K562 (cell line): ENCODE results near the gene PRRC2B. TPM values are rescaled to one million over a fixed set of nuclear protein-coding genes. Genes with fewer than 3 reads are reported as not detected.

ENCODE experiments used
- CHD2 ChIP-seq: IDR thresholded peaks from 2 replicates; pipeline ENCODE4 v1.6.1; 2011; ENCODE audit warnings: low read depth, low read length
- E2F5 ChIP-seq: sonication (generic); formaldehyde crosslinking; IDR thresholded peaks from 2 replicates; pipeline ENCODE4 v1.8.0; 2022; ENCODE audit warnings: mild to moderate bottlenecking, missing genetic modification reagents
- GATA2 ChIP-seq: sonication (generic); formaldehyde crosslinking; IDR thresholded peaks from 2 replicates; pipeline ENCODE4 v1.4.0; 2020; ENCODE audit warnings: mild to moderate bottlenecking, missing genetic modification reagents
- KLF13 ChIP-seq: fragments of 450-650 bp; IDR thresholded peaks from 2 replicates; pipeline ENCODE4 v1.6.1; 2016; ENCODE audit warnings: missing genetic modification characterization, low read depth, mild to moderate bottlenecking, missing compliant biosample characterization, moderate library complexity, borderline replicate concordance
- MYBL2 ChIP-seq, 2 experiments: fragments of 450-650 bp in 1 of 2; sonication (generic) in 1 of 2; formaldehyde crosslinking in 1 of 2; IDR thresholded peaks; 2 replicates each; pipeline versions ENCODE4 v1.6.1 to v1.8.1; 2017 to 2022; ENCODE audit warnings: borderline replicate concordance in 1 of 2, inconsistent platforms in 1 of 2, low read depth in 1 of 2, mild to moderate bottlenecking in 1 of 2, missing genetic modification reagents in 1 of 2, moderate library complexity in 1 of 2
- PCBP1 ChIP-seq: fragments of 200-400 bp; formaldehyde crosslinking; IDR thresholded peaks from 2 replicates; pipeline ENCODE4 v1.6.1; 2018; ENCODE audit warnings: mild to moderate bottlenecking, low read depth, low read length; ENCODE audit not compliant: poor library complexity, severe bottlenecking
- POLR3A ChIP-seq: IDR thresholded peaks from 2 replicates; pipeline ENCODE4 v1.6.1; 2011; ENCODE audit warnings: borderline replicate concordance, mild to moderate bottlenecking, moderate library complexity; ENCODE audit not compliant: insufficient read length, insufficient read depth; ENCODE audit errors: extremely low read depth
- PREB ChIP-seq: sonication (generic); formaldehyde crosslinking; IDR thresholded peaks from 2 replicates; pipeline ENCODE4 v1.8.1; 2023; ENCODE audit warnings: mild to moderate bottlenecking, missing genetic modification reagents
- RBM39 ChIP-seq: fragments of 200-400 bp; formaldehyde crosslinking; optimal IDR thresholded peaks from 2 replicates; pipeline ENCODE3; 2018; ENCODE audit warnings: low read depth, low read length
- SREBF1 ChIP-seq: fragments of 150-350 bp; IDR thresholded peaks from 2 replicates; pipeline ENCODE4 v1.6.1; 2014; ENCODE audit warnings: antibody characterized with exemption, low read depth, low read length, borderline replicate concordance
- ZBTB1 ChIP-seq: sonication (generic); formaldehyde crosslinking; IDR thresholded peaks from 2 replicates; pipeline ENCODE4 v1.8.1; 2023; ENCODE audit warnings: missing genetic modification reagents, low read depth, mild to moderate bottlenecking, borderline replicate concordance
- ZBTB9 ChIP-seq: fragments of 450-650 bp; formaldehyde crosslinking; IDR thresholded peaks from 2 replicates; pipeline ENCODE4 v1.4.0; 2020; ENCODE audit warnings: mild to moderate bottlenecking, moderate library complexity
- ZNF274 ChIP-seq: IDR thresholded peaks from 2 replicates; pipeline ENCODE4 v1.6.1; 2011; ENCODE audit warnings: low read depth, mild to moderate bottlenecking, low read length, moderate library complexity, borderline replicate concordance
- ZNF41 ChIP-seq: fragments of 250-450 bp; sonication (Bioruptor Pico); conservative IDR thresholded peaks from 2 replicates; pipeline ENCODE4 v1.4.0; 2020; ENCODE audit warnings: mild to moderate bottlenecking
- ZNF511 ChIP-seq: sonication (generic); formaldehyde crosslinking; IDR thresholded peaks from 2 replicates; pipeline ENCODE4 v1.8.0; 2022; ENCODE audit warnings: mild to moderate bottlenecking, missing genetic modification reagents
- ZNF518B ChIP-seq: fragments of 250-450 bp; sonication (Bioruptor Pico); IDR thresholded peaks from 2 replicates; pipeline ENCODE4 v1.5.0; 2021; ENCODE audit warnings: mild to moderate bottlenecking, moderate library complexity
- polyA plus RNA-seq, 8 experiments: library from polyadenylated mRNA; depleted of rRNA in 4 of 8; stranded (reverse) in 5 of 8; unstranded in 3 of 8; fragments of >200 nt; fragmentation: Nextera tagmentation in 2 of 8; fragmentation: Illumina TruSeq in 1 of 8; extraction: Ambion mirVana in 2 of 8; extraction: Trizol in 1 of 8; gene quantifications; 2 replicates each; pipeline versions ENCODE4 v1.2.1 to v1.2.3, GENCODE V29; 2011 to 2014; ENCODE audit warnings: inconsistent platforms in 1 of 8, missing spikeins in 1 of 8
- total RNA-seq, 7 experiments: library from RNA; depleted of rRNA in 6 of 7; stranded (reverse); fragments of >200 nt in 6 of 7; fragmentation: Illumina TruSeq in 2 of 7; extraction: Trizol in 2 of 7; gene quantifications; 2 replicates each; pipeline versions ENCODE4 v1.2.1 to v1.2.3, GENCODE V29; 2011 to 2021; ENCODE audit warnings: low replicate concordance in 1 of 7

The PRRC2B gene
- total and polyA plus RNA-seq, 9 of the 15 experiments (the other 6 are each of a cell fraction or from before 2014, with no cell fraction given) = 0.34 to 125 (median 30.9) TPM

GRCh38 chr9:131502781-131503625, 109.1 kb downstream of the PRRC2B start, which contains the start of gene POMT1 (continued):
- TF ChIP-seq PCBP1 (peak; percentile 74), ZNF274 (no peak), ZNF41 (CRISPR knock-in tag) (no peak), ZNF518B (CRISPR knock-in tag) (no peak), ZNF511 (CRISPR knock-in tag) (no peak), ZBTB1 (peak; percentile 54; the same call in 1 of the 2 replicates), ZBTB9 (CRISPR knock-in tag) (peak; percentile 84; the same call in 1 of the 2 replicates), E2F5 (no peak), POLR3A (no peak), SREBF1 (no peak), KLF13 (tag) (peak; percentile 73; the same call in 1 of the 2 replicates), MYBL2 (IDR thresholded peaks at IDR 0.05; ENCODE audit: low read depth) (no peak), MYBL2 (CRISPR knock-in tag; IDR thresholded peaks at IDR 0.05; ENCODE audit: borderline replicate concordance) (no peak), CHD2 (no peak), RBM39 (no peak), GATA2 (CRISPR knock-in tag) (no peak), PREB (CRISPR knock-in tag) (no peak)
